ENCODE results near the gene CTTNBP2. TPM values are rescaled to one million over a fixed set of nuclear protein-coding genes. Genes with fewer than 3 reads are reported as not detected.
A peak's percentile ranks its signal among the peaks of the same experiment; 100 is the strongest.

Gene CTTNBP2
- total and polyA plus RNA-seq, 2 of the 13 experiments (the other 11 are each of a cell fraction or from before 2014, with no cell fraction given) = not detected

GRCh38 chr7:117894037-117894436 is 20.8 kb upstream of the CTTNBP2 start:
- in situ Hi-C loops (cut with HindIII; ENCODE audit: extremely low pct_ligation_motif_present, low pct_unique_long_range_greater_than_20kb) (no loop called here), intact Hi-C loops (cut with micrococcal nuclease; ENCODE audit: unreplicated experiment) (no loop called here)
- Histone ChIP-seq H3K27me3 (ENCODE audit: control insufficient read depth in 1 of 2, insufficient read depth in 2 of 2, low read length in 2 of 2) (no peaks in the 10 kb centered on the region), H3K9ac (ENCODE audit: insufficient read depth, low read depth, low read length) (no peak overlapping the region), H3K4me2 (ENCODE audit: low read depth, low read length) (no peak overlapping the region), H3K4me3 (replicated peaks in 1 of 3; ENCODE audit: insufficient read depth in 1 of 3, low read depth in 2 of 3, low read length in 3 of 3) (no peak overlapping the region), H3K79me2 (ENCODE audit: insufficient read depth, low read length) (no peaks in the 10 kb centered on the region), H3K4me1 (ENCODE audit: insufficient read depth, low read length) (no peaks in the 10 kb centered on the region), H3K36me3 (replicated peaks in 1 of 2; ENCODE audit: control insufficient read depth in 1 of 2, insufficient read depth in 2 of 2, low read length in 2 of 2) (no peaks in the 10 kb centered on the region), H2AFZ (ENCODE audit: low read length) (no peak overlapping the region), H3K27ac (ENCODE audit: extremely low read length, insufficient read depth, low read length) (no peak overlapping the region), H4K20me1 (ENCODE audit: insufficient read depth, low read length) (no peaks in the 10 kb centered on the region), H3K9me3 (ENCODE audit: low read length) (no peaks in the 10 kb centered on the region)
- FAIRE-seq (no peak), ATAC-seq (no peak), DNase-seq (ENCODE audit: low spot score) (no peak)
- no TSS peak for BruUV-seq (replicated peaks)
- POLR2A ChIA-PET = no interaction called here
- 90% methylated on average over 1 of the region's 1 CpG for WGBS (ENCODE audit: low lambda C conversion rate)
- peak; percentile 57 to 75; a peak in 3 of 4 replicates for TF ChIP-seq MAFK (conservative IDR thresholded peaks at IDR 0.05 in 1 of 2, IDR thresholded peaks at IDR 0.05 in 1 of 2; ENCODE audit: low read length in 2 of 2)
- no peak for TF ChIP-seq BRD4 (CRISPR knock-in tag; IDR thresholded peaks at IDR 0.05)
- TF ChIP-seq MAFF (IDR thresholded peaks at IDR 0.05; ENCODE audit: low read depth, low read length) = peak; percentile 46
- CTCF ChIA-PET (ENCODE audit: low intra/inter-chr PET ratio, low total read pairs) = no interaction called here

GRCh38 chr7:117892821-117893220 is 19.6 kb upstream of the CTTNBP2 start:
- H3K4me3 ChIP-seq (replicated peaks in 1 of 3; ENCODE audit: insufficient read depth in 1 of 3, low read depth in 2 of 3, low read length in 3 of 3) = no peak overlapping the region
- BruUV-seq (replicated peaks) = no TSS peak
- DNase-seq (ENCODE audit: low spot score) (no peak), ATAC-seq (no peak), FAIRE-seq (no peak)
- intact Hi-C loops (cut with micrococcal nuclease; ENCODE audit: unreplicated experiment) = no loop called here
- no peaks in the 10 kb centered on the region for H3K9me3 ChIP-seq (ENCODE audit: low read length)
- no peaks in the 10 kb centered on the region for H3K79me2 ChIP-seq (ENCODE audit: insufficient read depth, low read length)
- no peaks in the 10 kb centered on the region for H3K36me3 ChIP-seq (replicated peaks in 1 of 2; ENCODE audit: control insufficient read depth in 1 of 2, insufficient read depth in 2 of 2, low read length in 2 of 2)
- H3K9ac ChIP-seq (ENCODE audit: insufficient read depth, low read depth, low read length) = no peak overlapping the region
- no peaks in the 10 kb centered on the region for H4K20me1 ChIP-seq (ENCODE audit: insufficient read depth, low read length)
- ChIA-PET CTCF (ENCODE audit: low intra/inter-chr PET ratio, low total read pairs) (no interaction called here), POLR2A (no interaction called here)
- H3K4me1 ChIP-seq (ENCODE audit: insufficient read depth, low read length) = no peaks in the 10 kb centered on the region
- TF ChIP-seq ZNF720 (CRISPR knock-in tag; IDR thresholded peaks at IDR 0.05) = no peak
- TF ChIP-seq MYC (CRISPR knock-in tag; IDR thresholded peaks at IDR 0.05; ENCODE audit: borderline replicate concordance) = no peak
- TF ChIP-seq, protein P1, sequence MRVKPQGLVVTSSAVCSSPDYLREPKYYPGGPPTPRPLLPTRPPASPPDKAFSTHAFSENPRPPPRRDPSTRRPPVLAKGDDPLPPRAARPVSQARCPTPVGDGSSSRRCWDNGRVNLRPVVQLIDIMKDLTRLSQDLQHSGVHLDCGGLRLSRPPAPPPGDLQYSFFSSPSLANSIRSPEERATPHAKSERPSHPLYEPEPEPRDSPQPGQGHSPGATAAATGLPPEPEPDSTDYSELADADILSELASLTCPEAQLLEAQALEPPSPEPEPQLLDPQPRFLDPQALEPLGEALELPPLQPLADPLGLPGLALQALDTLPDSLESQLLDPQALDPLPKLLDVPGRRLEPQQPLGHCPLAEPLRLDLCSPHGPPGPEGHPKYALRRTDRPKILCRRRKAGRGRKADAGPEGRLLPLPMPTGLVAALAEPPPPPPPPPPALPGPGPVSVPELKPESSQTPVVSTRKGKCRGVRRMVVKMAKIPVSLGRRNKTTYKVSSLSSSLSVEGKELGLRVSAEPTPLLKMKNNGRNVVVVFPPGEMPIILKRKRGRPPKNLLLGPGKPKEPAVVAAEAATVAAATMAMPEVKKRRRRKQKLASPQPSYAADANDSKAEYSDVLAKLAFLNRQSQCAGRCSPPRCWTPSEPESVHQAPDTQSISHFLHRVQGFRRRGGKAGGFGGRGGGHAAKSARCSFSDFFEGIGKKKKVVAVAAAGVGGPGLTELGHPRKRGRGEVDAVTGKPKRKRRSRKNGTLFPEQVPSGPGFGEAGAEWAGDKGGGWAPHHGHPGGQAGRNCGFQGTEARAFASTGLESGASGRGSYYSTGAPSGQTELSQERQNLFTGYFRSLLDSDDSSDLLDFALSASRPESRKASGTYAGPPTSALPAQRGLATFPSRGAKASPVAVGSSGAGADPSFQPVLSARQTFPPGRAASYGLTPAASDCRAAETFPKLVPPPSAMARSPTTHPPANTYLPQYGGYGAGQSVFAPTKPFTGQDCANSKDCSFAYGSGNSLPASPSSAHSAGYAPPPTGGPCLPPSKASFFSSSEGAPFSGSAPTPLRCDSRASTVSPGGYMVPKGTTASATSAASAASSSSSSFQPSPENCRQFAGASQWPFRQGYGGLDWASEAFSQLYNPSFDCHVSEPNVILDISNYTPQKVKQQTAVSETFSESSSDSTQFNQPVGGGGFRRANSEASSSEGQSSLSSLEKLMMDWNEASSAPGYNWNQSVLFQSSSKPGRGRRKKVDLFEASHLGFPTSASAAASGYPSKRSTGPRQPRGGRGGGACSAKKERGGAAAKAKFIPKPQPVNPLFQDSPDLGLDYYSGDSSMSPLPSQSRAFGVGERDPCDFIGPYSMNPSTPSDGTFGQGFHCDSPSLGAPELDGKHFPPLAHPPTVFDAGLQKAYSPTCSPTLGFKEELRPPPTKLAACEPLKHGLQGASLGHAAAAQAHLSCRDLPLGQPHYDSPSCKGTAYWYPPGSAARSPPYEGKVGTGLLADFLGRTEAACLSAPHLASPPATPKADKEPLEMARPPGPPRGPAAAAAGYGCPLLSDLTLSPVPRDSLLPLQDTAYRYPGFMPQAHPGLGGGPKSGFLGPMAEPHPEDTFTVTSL (CRISPR knock-in tag; IDR thresholded peaks at IDR 0.05; ENCODE audit: borderline replicate concordance) = no peak
- H3K4me2 ChIP-seq (ENCODE audit: low read depth, low read length) = no peak overlapping the region
- no peak overlapping the region for H2AFZ ChIP-seq (ENCODE audit: low read length)
- WGBS (ENCODE audit: low lambda C conversion rate) = 25% methylated on average over 2 of the region's 2 CpGs
- no peaks in the 10 kb centered on the region for H3K27me3 ChIP-seq (ENCODE audit: control insufficient read depth in 1 of 2, insufficient read depth in 2 of 2, low read length in 2 of 2)
- in situ Hi-C loops (cut with HindIII; ENCODE audit: extremely low pct_ligation_motif_present, low pct_unique_long_range_greater_than_20kb) = no loop called here
- H3K27ac ChIP-seq (ENCODE audit: extremely low read length, insufficient read depth, low read length) = no peak overlapping the region

Data from HepG2 (cell line).